ENCODE data around the gene WNT2. TPM values are rescaled to one million over a fixed set of nuclear protein-coding genes. Genes with fewer than 3 reads are reported as not detected.

The WNT2 gene
- total RNA-seq, 3 donors from 2014 or later (not counting 1 experiment from before 2014, with no cell fraction given): not detected

DNA sequence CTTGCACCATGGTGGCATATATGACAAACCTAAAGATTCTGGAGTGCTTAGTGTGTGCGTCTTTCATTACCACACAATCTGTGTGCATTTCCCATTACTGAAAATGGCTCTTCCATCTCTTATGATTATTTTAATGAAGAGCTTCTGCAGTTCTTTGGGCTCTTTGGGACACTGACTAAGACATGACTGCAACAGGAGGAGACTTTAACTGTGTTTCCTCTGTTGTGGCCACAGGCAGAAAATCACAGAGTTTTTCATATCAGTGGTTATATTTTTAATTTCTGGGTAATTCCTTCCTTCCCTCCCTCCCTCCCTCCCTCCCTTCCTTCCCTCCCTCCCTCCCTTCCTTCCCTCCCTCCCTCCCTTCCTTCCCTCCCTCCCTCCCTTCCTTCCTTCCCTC is 58.1 kb downstream of the WNT2 start:
- H3K27me3 ChIP-seq (ENCODE audit: control insufficient read depth, insufficient read depth, low read length): no peaks in the 10 kb centered on the region
- no peaks in the 10 kb centered on the region for H3K9me3 ChIP-seq (ENCODE audit: control insufficient read depth, insufficient read depth, low read length)
- intact Hi-C loops (cut with micrococcal nuclease): no loop called here
- Mint-ChIP-seq H3K36me3 (no peaks in the 10 kb centered on the region), H3K27ac (no peak overlapping the region), H3K27me3 (ENCODE audit: low read depth in 2 of 2) (no peaks in the 10 kb centered on the region), H3K4me3 (no peak overlapping the region), H3K9me3 (no peaks in the 10 kb centered on the region), H3K4me1 (no peaks in the 10 kb centered on the region)
- TF ChIP-seq, protein P1, sequence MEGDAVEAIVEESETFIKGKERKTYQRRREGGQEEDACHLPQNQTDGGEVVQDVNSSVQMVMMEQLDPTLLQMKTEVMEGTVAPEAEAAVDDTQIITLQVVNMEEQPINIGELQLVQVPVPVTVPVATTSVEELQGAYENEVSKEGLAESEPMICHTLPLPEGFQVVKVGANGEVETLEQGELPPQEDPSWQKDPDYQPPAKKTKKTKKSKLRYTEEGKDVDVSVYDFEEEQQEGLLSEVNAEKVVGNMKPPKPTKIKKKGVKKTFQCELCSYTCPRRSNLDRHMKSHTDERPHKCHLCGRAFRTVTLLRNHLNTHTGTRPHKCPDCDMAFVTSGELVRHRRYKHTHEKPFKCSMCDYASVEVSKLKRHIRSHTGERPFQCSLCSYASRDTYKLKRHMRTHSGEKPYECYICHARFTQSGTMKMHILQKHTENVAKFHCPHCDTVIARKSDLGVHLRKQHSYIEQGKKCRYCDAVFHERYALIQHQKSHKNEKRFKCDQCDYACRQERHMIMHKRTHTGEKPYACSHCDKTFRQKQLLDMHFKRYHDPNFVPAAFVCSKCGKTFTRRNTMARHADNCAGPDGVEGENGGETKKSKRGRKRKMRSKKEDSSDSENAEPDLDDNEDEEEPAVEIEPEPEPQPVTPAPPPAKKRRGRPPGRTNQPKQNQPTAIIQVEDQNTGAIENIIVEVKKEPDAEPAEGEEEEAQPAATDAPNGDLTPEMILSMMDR (IDR thresholded peaks at IDR 0.05): no peak
- no peak overlapping the region for H3K27ac ChIP-seq (ENCODE audit: low read length)
- DNase-seq (no peak), ATAC-seq (no peak)
- H3K36me3 ChIP-seq (ENCODE audit: control insufficient read depth, insufficient read depth, low read length): no peaks in the 10 kb centered on the region
- no peak overlapping the region for H3K4me3 ChIP-seq (ENCODE audit: low read length)
- no peaks in the 10 kb centered on the region for H3K4me1 ChIP-seq (ENCODE audit: control insufficient read depth, insufficient read depth, low read length)
- WGBS (ENCODE audit: insufficient coverage): 57% methylated on average over 1 of the region's 1 CpG

DNA sequence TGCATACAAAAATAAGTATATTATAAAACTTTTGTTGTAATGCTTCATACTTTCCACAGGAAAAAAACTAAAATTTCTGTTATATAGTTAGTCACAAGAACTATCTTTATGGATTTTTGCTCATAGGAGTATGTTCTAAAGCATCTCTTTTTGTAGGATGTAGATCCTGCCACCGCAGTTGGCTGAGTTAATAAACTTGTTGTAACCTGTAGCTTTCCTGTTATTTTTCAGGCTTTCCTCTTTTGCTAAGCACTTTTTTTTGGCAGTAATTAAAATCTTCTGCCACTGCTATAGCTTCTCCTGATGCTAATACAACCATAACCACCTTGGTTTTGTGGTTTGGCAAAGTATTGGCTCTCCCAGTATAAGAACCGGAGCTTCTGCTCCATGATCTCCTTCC is 60.3 kb downstream of the WNT2 start:
- H3K27ac ChIP-seq (ENCODE audit: low read length): no peak overlapping the region
- H3K27me3 Mint-ChIP-seq (ENCODE audit: low read depth in 2 of 2): no peaks in the 10 kb centered on the region
- no peak overlapping the region for H3K4me3 Mint-ChIP-seq
- TF ChIP-seq, protein P1 (IDR thresholded peaks at IDR 0.05): no peak
- H3K4me1 Mint-ChIP-seq: no peaks in the 10 kb centered on the region
- ATAC-seq: no peak
- no peak for DNase-seq
- no peak overlapping the region for H3K27ac Mint-ChIP-seq
- H3K27me3 ChIP-seq (ENCODE audit: control insufficient read depth, insufficient read depth, low read length): no peaks in the 10 kb centered on the region
- no peaks in the 10 kb centered on the region for H3K9me3 ChIP-seq (ENCODE audit: control insufficient read depth, insufficient read depth, low read length)
- H3K9me3 Mint-ChIP-seq: no peaks in the 10 kb centered on the region
- intact Hi-C loops (cut with micrococcal nuclease): no loop called here
- WGBS (ENCODE audit: insufficient coverage): 87% methylated on average over 2 of the region's 2 CpGs
- no peaks in the 10 kb centered on the region for H3K4me1 ChIP-seq (ENCODE audit: control insufficient read depth, insufficient read depth, low read length)
- H3K4me3 ChIP-seq (ENCODE audit: low read length): no peak overlapping the region
- H3K36me3 Mint-ChIP-seq: no peaks in the 10 kb centered on the region
- H3K36me3 ChIP-seq (ENCODE audit: control insufficient read depth, insufficient read depth, low read length): no peaks in the 10 kb centered on the region

DNA sequence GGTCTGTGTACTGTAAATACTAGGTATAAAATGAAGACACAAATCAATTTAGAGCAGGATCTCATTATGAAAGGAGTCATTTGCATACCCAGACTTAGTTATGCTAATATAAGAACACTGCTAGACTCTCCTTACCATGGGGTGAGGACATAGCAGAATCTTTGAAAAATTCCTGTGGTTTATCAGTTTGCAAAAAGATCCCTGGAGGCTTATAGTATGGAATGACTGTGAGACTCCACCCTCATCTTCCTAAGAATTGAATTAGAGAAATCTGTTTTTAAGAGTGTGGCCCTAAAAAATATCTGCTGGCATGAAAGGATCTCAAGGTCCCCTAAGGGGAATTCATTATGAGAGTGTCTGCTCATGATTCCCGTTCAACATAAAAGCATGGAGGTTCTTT is 63.2 kb downstream of the WNT2 start:
- intact Hi-C loops (cut with micrococcal nuclease): no loop called here
- H3K4me1 Mint-ChIP-seq: no peaks in the 10 kb centered on the region
- H3K27ac Mint-ChIP-seq: no peak overlapping the region
- H3K27me3 ChIP-seq (ENCODE audit: control insufficient read depth, insufficient read depth, low read length): no peaks in the 10 kb centered on the region
- no peaks in the 10 kb centered on the region for H3K9me3 Mint-ChIP-seq
- no peak overlapping the region for H3K4me3 ChIP-seq (ENCODE audit: low read length)
- no peaks in the 10 kb centered on the region for H3K36me3 ChIP-seq (ENCODE audit: control insufficient read depth, insufficient read depth, low read length)
- H3K27me3 Mint-ChIP-seq (ENCODE audit: low read depth in 2 of 2): no peaks in the 10 kb centered on the region
- H3K9me3 ChIP-seq (ENCODE audit: control insufficient read depth, insufficient read depth, low read length): no peaks in the 10 kb centered on the region
- no peaks in the 10 kb centered on the region for H3K36me3 Mint-ChIP-seq
- no peak for DNase-seq
- no peaks in the 10 kb centered on the region for H3K4me1 ChIP-seq (ENCODE audit: control insufficient read depth, insufficient read depth, low read length)
- TF ChIP-seq, protein P1 (IDR thresholded peaks at IDR 0.05): no peak
- no peak for ATAC-seq
- no peak overlapping the region for H3K27ac ChIP-seq (ENCODE audit: low read length)
- H3K4me3 Mint-ChIP-seq: no peak overlapping the region
- 20% methylated on average over 1 of the region's 1 CpG for WGBS (ENCODE audit: insufficient coverage)

DNA sequence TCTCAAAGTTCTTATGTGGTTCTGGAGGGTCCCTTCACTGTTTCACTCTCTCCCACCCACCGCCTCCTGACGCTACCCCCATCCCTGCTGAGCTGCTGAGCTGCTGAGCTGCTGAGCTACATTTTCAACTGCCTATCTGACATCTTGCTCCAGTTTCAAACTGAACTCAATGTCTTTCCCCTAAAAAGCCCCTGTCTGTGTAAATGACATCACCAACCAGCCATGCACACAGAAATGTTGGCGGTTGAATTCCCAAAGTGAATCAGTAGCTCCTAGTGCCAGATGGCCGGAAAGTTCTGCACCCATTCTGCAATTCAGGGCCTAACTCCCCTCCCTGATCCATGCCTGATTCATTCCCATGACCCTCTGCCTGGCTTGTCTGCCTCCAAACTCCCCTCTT is 71.2 kb downstream of the WNT2 start:
- DNase-seq (no peak), ATAC-seq (no peak)
- H3K4me3 ChIP-seq (ENCODE audit: low read length): no peak overlapping the region
- no peak overlapping the region for H3K4me3 Mint-ChIP-seq
- intact Hi-C loops (cut with micrococcal nuclease): no loop called here
- H3K9me3 Mint-ChIP-seq: peaks cover 3 to 4% of the 10 kb centered on the region in 2 donors
- H3K27ac Mint-ChIP-seq: no peak overlapping the region
- TF ChIP-seq, protein P1 (IDR thresholded peaks at IDR 0.05): no peak
- H3K27ac ChIP-seq (ENCODE audit: low read length): no peak overlapping the region
- H3K36me3 Mint-ChIP-seq: no peaks in the 10 kb centered on the region
- WGBS (ENCODE audit: insufficient coverage): 80% methylated on average over 4 of the region's 4 CpGs
- no peaks in the 10 kb centered on the region for H3K4me1 ChIP-seq (ENCODE audit: control insufficient read depth, insufficient read depth, low read length)
- no peaks in the 10 kb centered on the region for H3K36me3 ChIP-seq (ENCODE audit: control insufficient read depth, insufficient read depth, low read length)
- peaks cover 0 to 3% of the 10 kb centered on the region in 2 donors for H3K27me3 Mint-ChIP-seq (ENCODE audit: low read depth in 2 of 2)
- no peaks in the 10 kb centered on the region for H3K27me3 ChIP-seq (ENCODE audit: control insufficient read depth, insufficient read depth, low read length)
- H3K4me1 Mint-ChIP-seq: no peaks in the 10 kb centered on the region
- no peaks in the 10 kb centered on the region for H3K9me3 ChIP-seq (ENCODE audit: control insufficient read depth, insufficient read depth, low read length)

Measured in natural killer cell (primary cell).